ENCODE data around the gene BTG2.
A peak's percentile ranks its signal among the peaks of the same experiment; 100 is the strongest.

Gene BTG2

GRCh38 chr1:203316626-203317093 is 11.3 kb downstream of the BTG2 start:
- no peak for DNase-seq (ENCODE audit: low read depth in 2 of 2)

- no peak for DNase-seq (ENCODE audit: low read depth in 2 of 2)
Measured at GRCh38 chr1:203317429-203318228, 12.3 kb downstream of the BTG2 start.

GRCh38 chr1:203318229-203318517 is 12.9 kb downstream of the BTG2 start:
- no peak for DNase-seq (ENCODE audit: low read depth in 2 of 2)

- no peak for DNase-seq (ENCODE audit: low read depth in 2 of 2)
Measured at GRCh38 chr1:203320591-203321272, 15.4 kb downstream of the BTG2 start.

- DNase-seq (ENCODE audit: low read depth in 2 of 2) = no peak
Measured at GRCh38 chr1:203321273-203322052, 16.1 kb downstream of the BTG2 start.

- DNase-seq (ENCODE audit: low read depth in 2 of 2) = no peak
Measured at GRCh38 chr1:203322500-203323179, 17.3 kb downstream of the BTG2 start.

- DNase-seq (ENCODE audit: low read depth in 2 of 2) = no peak
Measured at GRCh38 chr1:203323587-203323986, 18.3 kb downstream of the BTG2 start.

- DNase-seq (ENCODE audit: low read depth in 2 of 2) = peak in 1 of 2 donors; percentile 26
Measured at GRCh38 chr1:203324105-203325025, 19.0 kb downstream of the BTG2 start.

GRCh38 chr1:203325026-203325417 is 19.7 kb downstream of the BTG2 start:
- DNase-seq (ENCODE audit: low read depth in 2 of 2) = peak in 1 of 2 donors; percentile 44

GRCh38 chr1:203325418-203326091 is 20.2 kb downstream of the BTG2 start:
- no peak for DNase-seq (ENCODE audit: low read depth in 2 of 2)

GRCh38 chr1:203326830-203327683 is 21.7 kb downstream of the BTG2 start:
- peak; percentile 86 to 93 for DNase-seq (ENCODE audit: low read depth in 2 of 2)

GRCh38 chr1:203327684-203328457 is 22.6 kb downstream of the BTG2 start:
- peak in 1 of 2 donors; percentile 33 for DNase-seq (ENCODE audit: low read depth in 2 of 2)

GRCh38 chr1:203328714-203329122 is 23.4 kb downstream of the BTG2 start:
- no peak for DNase-seq (ENCODE audit: low read depth in 2 of 2)

GRCh38 chr1:203331224-203331623 is 25.9 kb downstream of the BTG2 start:
- DNase-seq (ENCODE audit: low read depth in 2 of 2) = no peak

- DNase-seq (ENCODE audit: low read depth in 2 of 2) = no peak
Measured at GRCh38 chr1:203335503-203335902, 30.2 kb downstream of the BTG2 start.

GRCh38 chr1:203336097-203336496 is 30.8 kb downstream of the BTG2 start:
- DNase-seq (ENCODE audit: low read depth in 2 of 2) = no peak

GRCh38 chr1:203338335-203339036 is 33.2 kb downstream of the BTG2 start:
- peak; percentile 36 to 39 for DNase-seq (ENCODE audit: low read depth in 2 of 2)

Data from stimulated activated CD4-positive, alpha-beta T cell treated with anti-CD3 and anti-CD28 coated beads, Interleukin-4, amount 100 ng/mL, for 48 hours (primary cell).